Activated CD8-positive, alpha-beta T cell treated with anti-CD3 and anti-CD28 coated beads for 36 hours (primary cell): Measurements from ENCODE around the gene IKBIP. TPM values are rescaled to one million over a fixed set of nuclear protein-coding genes. Genes with fewer than 3 reads are reported as not detected.

ENCODE experiments used
- ATAC-seq: fragments of 200-7000 bp; cut with Tn5 transposase; one replicate; pipeline ENCODE4 v1.10.0; 2021; ENCODE audit warnings: mild to moderate bottlenecking, moderate library complexity
- CTCF ChIA-PET: fragments of 350-600 bp; sonication (Branson Sonifier 250); formaldehyde crosslinking; loops from one replicate; lab custom pipeline; 2021; ENCODE audit warnings: antibody characterized with exemption; lab: Charles Lee
- POLR2A ChIA-PET: fragments of 350-600 bp; sonication (Branson Sonifier 250); formaldehyde crosslinking; loops from one replicate; lab custom pipeline; 2021; ENCODE audit warnings: antibody characterized with exemption; lab: Charles Lee
- DNase-seq: peaks from one replicate; pipeline ENCODE4 v3.0.0-alpha.2; 2020
- H3K27ac Mint-ChIP-seq: one replicate; pipeline ENCODE4 v1.8.0; 2021; ENCODE audit warnings: mild to moderate bottlenecking, mixed read lengths
- H3K27me3 Mint-ChIP-seq: one replicate; pipeline ENCODE4 v1.8.0; 2021; ENCODE audit warnings: mixed read lengths
- H3K36me3 Mint-ChIP-seq: one replicate; pipeline ENCODE4 v1.8.0; 2021; ENCODE audit warnings: low read depth, mixed read lengths
- H3K4me1 Mint-ChIP-seq: one replicate; pipeline ENCODE4 v1.8.0; 2021; ENCODE audit warnings: low read depth, mixed read lengths
- H3K4me3 Mint-ChIP-seq: one replicate; pipeline ENCODE4 v1.8.0; 2021; ENCODE audit warnings: mild to moderate bottlenecking, moderate library complexity, mixed read lengths
- H3K9me3 Mint-ChIP-seq: one replicate; pipeline ENCODE4 v1.8.0; 2021; ENCODE audit warnings: mixed read lengths
- CTCF ChIP-seq: fragments of 200-600 bp; IDR thresholded peaks from one replicate; pipeline ENCODE4 v1.8.0; 2022; ENCODE audit warnings: antibody characterized with exemption, mild to moderate bottlenecking
- intact Hi-C: fragments of 100-400 bp; cut with micrococcal nuclease; formaldehyde crosslinking; loops from one replicate; pipeline ENCODE4 v1.10.0; 2022
- total RNA-seq, 2 experiments: library from RNA; stranded (reverse); gene quantifications; one replicate each; pipeline ENCODE4 v1.2.3, GENCODE V29; 2021

The IKBIP gene
- total RNA-seq, 2 experiments from 2014 or later: 34.9 to 35.4 TPM

DNA sequence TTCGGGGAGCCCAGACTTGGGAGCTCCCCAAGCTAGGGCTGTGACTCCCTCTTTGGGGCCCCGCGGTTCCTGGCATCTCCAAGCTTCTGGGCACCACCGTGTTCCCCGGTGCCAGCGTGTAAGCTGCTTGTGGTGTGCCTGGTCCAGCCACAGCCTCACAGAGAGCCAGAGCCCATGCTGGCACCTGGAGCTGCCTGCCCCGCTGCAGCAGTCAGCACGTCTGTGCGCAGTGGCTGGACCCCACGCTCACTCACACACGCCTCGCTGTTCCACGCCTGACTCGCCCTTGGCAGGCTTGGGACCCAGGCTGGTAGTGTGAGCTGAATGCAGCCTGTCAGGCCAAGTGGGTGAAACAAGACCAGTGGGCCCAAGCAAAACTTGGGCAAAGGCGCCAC, 35.0 kb upstream of the IKBIP start:
- H3K36me3 Mint-ChIP-seq: peaks cover 8% of the 10 kb centered on the region
- CTCF ChIA-PET: interaction anchor here (1.1 kb wide), 1 partner anchor 32 kb away, joined by 3 read pairs; no protein-coding TSS in a partner anchor

GRCh38 chr12:98678946-98679610, 34.5 kb upstream of the IKBIP start:
- no peak overlapping the region for H3K4me3 Mint-ChIP-seq
- TF ChIP-seq CTCF: no peak
- intact Hi-C loops: no loop called here
- CTCF ChIA-PET: interaction anchor here (1.1 kb wide), 1 partner anchor 33 kb away, joined by 3 read pairs; no protein-coding TSS in a partner anchor
- H3K36me3 Mint-ChIP-seq: peaks cover 8% of the 10 kb centered on the region
- POLR2A ChIA-PET: interaction anchor here (1.2 kb wide), 1 partner anchor 17 kb away, joined by 4 read pairs; no protein-coding TSS in a partner anchor
- H3K27ac Mint-ChIP-seq: no peak overlapping the region
- no peaks in the 10 kb centered on the region for H3K4me1 Mint-ChIP-seq
- ATAC-seq: no peak
- no peak for DNase-seq
- no peaks in the 10 kb centered on the region for H3K27me3 Mint-ChIP-seq
- no peaks in the 10 kb centered on the region for H3K9me3 Mint-ChIP-seq

More for the DNA sequence above, 35.0 kb upstream of the IKBIP start:
- intact Hi-C loops: no loop called here
- H3K4me3 Mint-ChIP-seq: no peak overlapping the region
- H3K9me3 Mint-ChIP-seq: no peaks in the 10 kb centered on the region
- no peak for DNase-seq
- TF ChIP-seq CTCF: no peak
- no peak for ATAC-seq
- H3K27ac Mint-ChIP-seq: no peak overlapping the region
- no peaks in the 10 kb centered on the region for H3K27me3 Mint-ChIP-seq
- no peaks in the 10 kb centered on the region for H3K4me1 Mint-ChIP-seq
- POLR2A ChIA-PET: interaction anchor here (1.2 kb wide), 1 partner anchor 16 kb away, joined by 4 read pairs; no protein-coding TSS in a partner anchor

DNA sequence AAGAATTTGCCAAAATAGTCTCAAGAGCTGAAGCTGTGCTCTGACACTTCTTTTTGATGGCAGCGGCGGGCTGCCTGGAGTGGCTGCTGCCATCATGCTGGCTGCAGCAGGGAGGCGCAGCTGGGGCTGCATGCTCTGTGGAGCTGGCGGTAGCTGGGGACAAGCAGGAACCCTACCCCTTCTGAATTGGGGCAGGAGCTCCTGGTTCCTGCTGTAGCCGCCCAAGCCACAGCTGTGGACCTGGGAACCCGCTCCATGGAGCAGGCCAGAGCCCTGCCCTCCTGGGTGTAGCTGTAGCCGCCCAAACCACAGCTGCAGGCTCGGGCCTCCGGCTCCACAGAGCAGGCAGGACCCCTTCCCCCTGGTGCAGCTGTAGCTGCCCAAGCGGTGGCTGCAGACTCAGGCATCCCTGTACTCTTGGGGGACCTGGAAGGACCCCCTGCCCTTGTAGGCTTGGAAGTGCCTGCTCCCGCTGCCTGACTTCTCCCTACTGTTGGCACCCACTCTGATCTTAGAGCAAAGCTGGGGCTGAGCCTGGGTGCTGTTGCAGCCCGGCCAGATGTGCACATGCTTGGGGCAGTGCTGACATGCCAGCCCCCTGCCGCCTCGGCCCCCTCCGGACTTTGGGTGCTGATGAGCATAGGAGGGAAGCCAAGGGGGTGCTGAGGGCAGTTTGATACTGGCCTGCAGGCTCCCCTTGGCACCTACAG, 33.8 kb upstream of the IKBIP start:
- no peak for TF ChIP-seq CTCF
- ChIA-PET POLR2A (interaction anchor here (1.2 kb wide), 1 partner anchor 17 kb away, joined by 4 read pairs; no protein-coding TSS in a partner anchor), CTCF (interaction anchor here (1.1 kb wide), 1 partner anchor 34 kb away, joined by 3 read pairs; no protein-coding TSS in a partner anchor)
- no peak for ATAC-seq
- no peaks in the 10 kb centered on the region for H3K4me1 Mint-ChIP-seq
- H3K4me3 Mint-ChIP-seq: no peak overlapping the region
- H3K27me3 Mint-ChIP-seq: no peaks in the 10 kb centered on the region
- intact Hi-C loops: no loop called here
- peaks cover 6% of the 10 kb centered on the region for H3K36me3 Mint-ChIP-seq
- H3K9me3 Mint-ChIP-seq: no peaks in the 10 kb centered on the region
- no peak for DNase-seq
- H3K27ac Mint-ChIP-seq: no peak overlapping the region

GRCh38 chr12:98674841-98675240, 30.3 kb upstream of the IKBIP start:
- ATAC-seq: no peak
- ChIA-PET POLR2A (no interaction called here), CTCF (interaction anchor here (1.1 kb wide), 1 partner anchor 51 kb away, joined by 6 read pairs; no protein-coding TSS in a partner anchor)
- TF ChIP-seq CTCF: no peak
- Mint-ChIP-seq H3K4me1 (peaks cover 2% of the 10 kb centered on the region), H3K4me3 (no peak overlapping the region), H3K27ac (no peak overlapping the region), H3K9me3 (peaks cover 2% of the 10 kb centered on the region), H3K27me3 (no peaks in the 10 kb centered on the region), H3K36me3 (peaks cover 4% of the 10 kb centered on the region)
- intact Hi-C loops: no loop called here
- DNase-seq: no peak
